Gastroesophageal sphincter (tissue), 3 donors: ENCODE results near the gene SLC35B2.

Experiments
- CTCF ChIP-seq, 4 experiments: fragments of 200-600 bp in 2 of 4; fragments of 450-650 bp in 2 of 4; sonication (generic) in 1 of 4; IDR thresholded peaks; one replicate each; pipeline ENCODE4 v1.5.1; 2017 to 2019; ENCODE audit warnings: antibody characterized with exemption in 4 of 4, mild to moderate bottlenecking in 2 of 4, moderate library complexity in 2 of 4
- EP300 ChIP-seq: sonication (generic); formaldehyde crosslinking; IDR thresholded peaks from one replicate; pipeline ENCODE4 v1.6.1; 2017; ENCODE audit warnings: antibody characterized with exemption, mild to moderate bottlenecking
- POLR2A ChIP-seq, 2 donors: fragments of 450-650 bp; IDR thresholded peaks; one replicate each; pipeline ENCODE4 v1.6.1; 2017; ENCODE audit warnings: antibody characterized with exemption in 2 of 2, mild to moderate bottlenecking in 2 of 2, moderate library complexity in 1 of 2
- POLR2AphosphoS5 ChIP-seq: sonication (generic); formaldehyde crosslinking; IDR thresholded peaks from one replicate; pipeline ENCODE4 v1.6.1; 2017; ENCODE audit warnings: antibody characterized with exemption

GRCh38 chr6:44284121-44284520 lies 26.8 kb upstream of the SLC35B2 start:
- TF ChIP-seq CTCF (IDR thresholded peaks at IDR 0.05) (no peak), POLR2A (IDR thresholded peaks at IDR 0.05) (no peak), POLR2AphosphoS5 (no peak), EP300 (no peak)
